CD14-positive monocyte (primary cell): Measurements from ENCODE around the gene TANC1. TPM values are rescaled to one million over a fixed set of nuclear protein-coding genes. Genes with fewer than 3 reads are reported as not detected.

Experiments
- DNase-seq, 3 donors: peaks; one replicate each; pipeline ENCODE4 v3.0.0-alpha.2; 2011 to 2022
- H2AFZ ChIP-seq: 2 replicates; pipeline ENCODE4 v1.6.0; 2012; ENCODE audit warnings: mild to moderate bottlenecking, low read depth, low read length, inconsistent platforms; ENCODE audit not compliant: insufficient read depth, poor library complexity, severe bottlenecking
- H3K27ac ChIP-seq, 2 donors: 1 replicate in 1 of 2; 2 replicates in 1 of 2; pipeline ENCODE4 v1.5.1; 2012 to 2013; ENCODE audit warnings: low read length in 2 of 2, control low read depth in 1 of 2, inconsistent platforms in 1 of 2, low read depth in 1 of 2, mild to moderate bottlenecking in 1 of 2
- H3K27me3 ChIP-seq, 2 donors: one replicate each; pipeline versions ENCODE4 v1.6.0 to v1.6.1; 2011 to 2013; ENCODE audit warnings: low read length in 2 of 2; ENCODE audit not compliant: control insufficient read depth in 2 of 2, insufficient read depth in 2 of 2
- H3K36me3 ChIP-seq, 2 donors: replicated peaks in 1 of 2; 1 replicate in 1 of 2; 2 replicates in 1 of 2; pipeline versions ENCODE4 v1.5.1 to v1.6.1; 2012 to 2013; ENCODE audit warnings: low read length in 2 of 2, control low read depth in 1 of 2, inconsistent platforms in 1 of 2, mild to moderate bottlenecking in 1 of 2; ENCODE audit not compliant: insufficient read depth in 2 of 2, control insufficient read depth in 1 of 2
- H3K4me1 ChIP-seq, 2 donors: 1 replicate in 1 of 2; 2 replicates in 1 of 2; pipeline versions ENCODE4 v1.5.1 to v1.6.1; 2012 to 2013; ENCODE audit warnings: low read length in 2 of 2, control low read depth in 1 of 2, inconsistent platforms in 1 of 2, mild to moderate bottlenecking in 1 of 2, moderate library complexity in 1 of 2; ENCODE audit not compliant: insufficient read depth in 2 of 2, control insufficient read depth in 1 of 2
- H3K4me2 ChIP-seq: replicated peaks from 2 replicates; pipeline ENCODE3; 2012; ENCODE audit warnings: low read length, moderate library complexity, mild to moderate bottlenecking; ENCODE audit not compliant: poor library complexity, severe bottlenecking; ENCODE audit errors: extremely low read depth
- H3K4me3 ChIP-seq, 3 experiments: fragments of 200-600 bp in 1 of 3; sonication (generic) in 1 of 3; replicated peaks in 1 of 3; 1 replicate in 2 of 3; 2 replicates in 1 of 3; pipeline ENCODE4 v1.5.1; 2011 to 2013; ENCODE audit warnings: low read length in 3 of 3, mild to moderate bottlenecking in 3 of 3, control low read depth in 2 of 3, low read depth in 2 of 3, inconsistent platforms in 1 of 3, moderate library complexity in 1 of 3
- H3K79me2 ChIP-seq: 2 replicates; pipeline ENCODE4 v1.6.0; 2012; ENCODE audit warnings: mild to moderate bottlenecking, control low read depth, inconsistent platforms, low read length, moderate library complexity; ENCODE audit not compliant: insufficient read depth
- H3K9ac ChIP-seq: 2 replicates; pipeline ENCODE4 v1.6.0; 2017; ENCODE audit warnings: low read length, mild to moderate bottlenecking; ENCODE audit not compliant: insufficient read depth, poor library complexity, severe bottlenecking
- H3K9me3 ChIP-seq, 2 donors: replicated peaks in 1 of 2; 1 replicate in 1 of 2; 2 replicates in 1 of 2; pipeline versions ENCODE4 v1.5.1 to v1.6.1; 2012 to 2013; ENCODE audit warnings: low read length in 2 of 2, control low read depth in 1 of 2; ENCODE audit not compliant: control insufficient read depth in 1 of 2, insufficient read depth in 1 of 2
- H4K20me1 ChIP-seq: 2 replicates; pipeline ENCODE4 v1.6.0; 2012; ENCODE audit warnings: mild to moderate bottlenecking, low read length, control low read depth, moderate library complexity; ENCODE audit not compliant: insufficient read depth
- H3K27ac Mint-ChIP-seq, 7 donors: one replicate each; pipeline ENCODE4 v1.8.0; 2020; ENCODE audit warnings: mild to moderate bottlenecking in 7 of 7, mixed read lengths in 7 of 7, moderate library complexity in 6 of 7, inconsistent platforms in 2 of 7
- H3K27me3 Mint-ChIP-seq, 3 donors: one replicate each; pipeline ENCODE4 v1.8.0; 2021 to 2022; ENCODE audit warnings: low read depth in 3 of 3, mild to moderate bottlenecking in 3 of 3, mixed read lengths in 3 of 3, moderate library complexity in 3 of 3, inconsistent platforms in 1 of 3
- H3K36me3 Mint-ChIP-seq, 2 donors: one replicate each; pipeline ENCODE4 v1.8.0; 2020; ENCODE audit warnings: mixed read lengths in 2 of 2, inconsistent platforms in 1 of 2, mild to moderate bottlenecking in 1 of 2
- H3K4me1 Mint-ChIP-seq: one replicate; pipeline ENCODE4 v1.8.0; 2020; ENCODE audit warnings: mild to moderate bottlenecking, mixed read lengths
- H3K4me3 Mint-ChIP-seq, 2 donors: one replicate each; pipeline ENCODE4 v1.8.0; 2020; ENCODE audit warnings: mild to moderate bottlenecking in 2 of 2, mixed read lengths in 2 of 2, moderate library complexity in 1 of 2
- H3K9me3 Mint-ChIP-seq, 7 donors: one replicate each; pipeline ENCODE4 v1.8.0; 2020 to 2022; ENCODE audit warnings: mixed read lengths in 7 of 7, mild to moderate bottlenecking in 6 of 7, moderate library complexity in 6 of 7, inconsistent platforms in 2 of 7
- CTCF ChIP-seq: fragments of 200-600 bp; IDR thresholded peaks from one replicate; pipeline ENCODE4 v1.8.0; 2022; ENCODE audit warnings: antibody characterized with exemption, mild to moderate bottlenecking
- WGBS: methylation state at CpG from one replicate; pipeline ENCODE4 v1.1.5; 2013; ENCODE audit warnings: missing lambda C conversion rate; ENCODE audit not compliant: insufficient coverage; 5-methylcytosine and 5-hydroxymethylcytosine counted together
- intact Hi-C, 2 donors: fragments of 100-400 bp; cut with micrococcal nuclease; formaldehyde crosslinking; loops; one replicate each; pipeline versions ENCODE4 v1.15.0 to v1.15.1; 2023
- polyA plus RNA-seq, 3 donors: library from polyadenylated mRNA; depleted of rRNA in 1 of 3; unstranded in 2 of 3; stranded (reverse) in 1 of 3; fragments of 300-500 nt in 2 of 3; fragments of >200 nt in 1 of 3; fragmentation: Illumina TruSeq in 2 of 3; gene quantifications; 1 replicate in 2 of 3; 2 replicates in 1 of 3; pipeline ENCODE4 v1.2.3, GENCODE V29; 2012 to 2021

TANC1 gene
- polyA plus RNA-seq, 3 donors = 0.04 TPM; not detected in 2

- Mint-ChIP-seq H3K4me1 (no peaks in the 10 kb centered on the region), H3K9me3 (peaks cover 0 to 5% (median 0%) of the 10 kb centered on the region in 7 donors), H3K4me3 (no peak overlapping the region), H3K27ac (no peak overlapping the region), H3K36me3 (no peaks in the 10 kb centered on the region), H3K27me3 (no peaks in the 10 kb centered on the region)
- no peak for TF ChIP-seq CTCF
- Histone ChIP-seq H3K36me3 (no peaks in the 10 kb centered on the region), H3K9me3 (no peaks in the 10 kb centered on the region), H3K4me3 (no peak overlapping the region), H3K4me1 (no peaks in the 10 kb centered on the region), H3K27ac (no peak overlapping the region), H2AFZ (peak overlapping the region; percentile 6), H3K9ac (no peak overlapping the region), H3K4me2 (no peak overlapping the region), H3K79me2 (no peaks in the 10 kb centered on the region), H4K20me1 (no peaks in the 10 kb centered on the region), H3K27me3 (no peaks in the 10 kb centered on the region)
- DNase-seq = no peak
- WGBS = 78% methylated on average over 11 of the region's 14 CpGs
- intact Hi-C loops = no loop called here
Observed at GRCh38 chr2:159211447-159212396, 243.3 kb downstream of the TANC1 start.

GRCh38 chr2:159213296-159213695 lies 244.9 kb downstream of the TANC1 start:
- WGBS = 100% methylated on average over 3 of the region's 5 CpGs
- TF ChIP-seq CTCF = no peak
- H3K79me2 ChIP-seq = no peaks in the 10 kb centered on the region
- H3K9me3 Mint-ChIP-seq = peaks cover 0 to 13% (median 5%) of the 10 kb centered on the region in 7 donors
- H3K9me3 ChIP-seq = peaks cover 0 to 8% of the 10 kb centered on the region in 2 donors
- no peak overlapping the region for H3K4me3 Mint-ChIP-seq
- no peak overlapping the region for H2AFZ ChIP-seq
- H4K20me1 ChIP-seq = no peaks in the 10 kb centered on the region
- DNase-seq = no peak
- intact Hi-C loops = no loop called here
- H3K27ac ChIP-seq = no peak overlapping the region
- no peaks in the 10 kb centered on the region for H3K27me3 Mint-ChIP-seq
- no peak overlapping the region for H3K27ac Mint-ChIP-seq
- no peaks in the 10 kb centered on the region for H3K4me1 ChIP-seq
- H3K4me3 ChIP-seq = no peak overlapping the region
- no peaks in the 10 kb centered on the region for H3K36me3 ChIP-seq
- no peak overlapping the region for H3K4me2 ChIP-seq
- no peaks in the 10 kb centered on the region for H3K27me3 ChIP-seq
- H3K4me1 Mint-ChIP-seq = no peaks in the 10 kb centered on the region
- H3K36me3 Mint-ChIP-seq = no peaks in the 10 kb centered on the region
- no peak overlapping the region for H3K9ac ChIP-seq
